GM19351 (cell line): ENCODE data around the gene PINLYP.

Experiments used
- ATAC-seq: cut with Tn5 transposase; IDR thresholded peaks from one replicate; pipeline ENCODE4 v1.9.1; 2021; ENCODE audit warnings: mild to moderate bottlenecking, moderate library complexity; ENCODE audit not compliant: unreplicated experiment

The PINLYP gene

DNA sequence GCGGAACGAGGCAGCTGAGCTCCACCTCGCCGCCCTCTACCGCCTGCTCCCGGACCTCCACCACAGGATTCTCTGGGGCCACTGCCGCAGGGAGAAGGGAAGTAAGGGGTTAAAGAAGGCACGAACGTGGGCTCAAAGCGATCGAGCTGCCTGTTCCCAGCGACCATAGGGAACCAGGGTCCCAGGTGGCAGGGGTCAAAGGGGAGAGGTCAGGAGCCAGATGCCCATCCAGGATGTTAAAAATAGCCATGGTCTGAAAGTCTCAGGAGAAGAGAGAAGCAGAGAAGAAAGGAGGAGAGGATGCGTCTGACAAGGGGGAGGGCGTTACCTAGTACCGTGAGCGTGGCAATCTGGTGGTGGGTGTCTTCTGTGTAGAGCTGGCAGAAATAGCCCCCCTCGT, 51.2 kb downstream of the PINLYP start:
- no peak for ATAC-seq

DNA sequence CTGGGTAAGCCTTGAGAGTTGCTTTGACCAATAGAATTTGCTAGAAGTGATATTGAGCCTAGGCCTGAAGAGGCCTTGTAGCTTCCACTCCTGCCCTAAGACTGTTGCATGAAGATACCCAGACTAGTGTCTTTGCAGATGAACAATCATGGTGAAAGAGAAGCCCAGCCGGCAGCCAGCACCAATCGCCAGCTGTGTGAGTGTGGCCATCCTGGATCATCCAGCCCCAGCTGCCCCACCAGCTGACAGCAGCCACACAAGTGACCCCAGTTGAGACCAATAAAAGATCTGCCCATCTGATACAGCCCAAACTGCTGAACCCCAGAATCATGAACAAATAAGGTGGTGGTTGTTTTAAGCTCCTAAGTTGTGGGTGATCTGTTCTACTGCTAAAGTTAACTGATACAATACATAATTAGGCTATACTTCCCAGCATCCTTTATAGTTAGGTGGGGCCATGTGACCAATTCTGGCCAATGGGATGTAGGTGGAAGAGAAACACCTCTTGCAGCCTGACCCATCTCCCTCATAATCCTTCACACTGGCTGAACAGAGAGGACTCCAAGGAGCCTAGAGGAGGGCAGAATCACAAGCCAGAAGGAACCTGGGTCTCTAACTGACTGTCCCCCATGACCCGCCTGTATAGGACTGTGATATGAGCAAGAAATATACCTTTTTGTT, 53.2 kb downstream of the PINLYP start:
- ATAC-seq = no peak

DNA sequence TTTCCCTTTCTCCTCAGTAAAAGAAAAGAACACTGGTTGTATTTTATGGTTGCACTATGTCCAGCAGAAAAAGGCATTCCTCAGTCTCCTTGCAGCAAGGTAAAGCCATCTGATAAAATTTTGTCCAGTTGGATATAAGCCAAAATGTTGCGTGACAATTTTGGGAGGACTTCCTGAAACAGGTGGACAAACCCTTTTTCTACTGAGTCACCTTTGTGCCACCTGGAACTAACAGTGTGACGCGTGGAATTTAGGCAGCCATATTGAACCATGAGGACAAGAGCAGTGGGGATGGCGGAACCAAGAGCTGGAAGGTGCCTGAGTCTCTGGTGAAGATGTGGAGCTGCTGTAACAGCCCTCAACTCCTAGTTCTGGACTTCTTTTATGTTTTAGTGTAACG, 55.9 kb downstream of the PINLYP start:
- ATAC-seq = no peak
